Measurements from ENCODE around the gene ALLC.
"Not testable (repeated sequence)": the region's sequence is repeated elsewhere in the genome, so short reads cannot be mapped to it uniquely, and the experiment has no call there.

ALLC gene

DNA sequence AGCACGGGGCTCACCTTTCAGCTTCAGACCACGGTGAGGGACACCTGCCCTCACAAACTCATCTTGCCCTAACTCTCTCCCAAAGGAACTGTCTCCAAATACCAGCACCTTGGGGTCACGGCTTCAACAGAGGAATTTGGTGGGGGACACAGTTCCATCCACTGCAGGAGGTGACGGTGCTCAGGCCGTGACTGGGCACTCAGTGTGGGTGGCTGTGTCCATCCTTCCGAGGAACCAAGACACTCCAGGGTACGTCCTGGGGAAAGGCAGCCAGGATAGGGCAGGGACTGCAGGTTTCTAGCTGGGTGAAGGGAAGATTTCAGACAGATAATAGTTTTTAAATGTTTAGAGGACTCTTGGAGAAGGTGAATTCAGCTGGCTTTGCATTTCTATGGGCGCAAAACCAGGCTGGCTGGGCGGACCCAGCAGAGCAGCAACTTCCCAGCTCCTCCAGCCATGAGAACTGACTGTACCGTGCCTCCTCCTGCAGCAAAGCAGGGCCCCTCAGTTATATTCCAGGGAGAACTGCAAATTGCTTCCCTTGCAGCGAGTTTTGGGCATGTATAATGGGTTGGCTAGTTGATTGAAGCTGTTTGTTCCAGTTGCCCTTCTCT is 23.9 kb upstream of the ALLC start:
- Histone ChIP-seq H3K27ac (no peak overlapping the region), H3K4me3 (IDR thresholded peaks at IDR 0.05; ENCODE audit: insufficient read depth, low read depth, low read length) (no peak overlapping the region), H3K27me3 (ENCODE audit: insufficient read depth, low read depth) (no peaks in the 10 kb centered on the region), H4K20me1 (ENCODE audit: insufficient read depth) (no peaks in the 10 kb centered on the region), H3K4me2 (no peak overlapping the region), H3K4me1 (ENCODE audit: low read depth, poor library complexity, severe bottlenecking) (no peaks in the 10 kb centered on the region), H3K79me2 (ENCODE audit: insufficient read depth, low read depth) (no peaks in the 10 kb centered on the region), H2AFZ (ENCODE audit: low read depth) (no peak overlapping the region), H3K36me3 (ENCODE audit: insufficient read depth) (no peaks in the 10 kb centered on the region), H3K9ac (no peak overlapping the region)
- TF ChIP-seq CTCF (conservative IDR thresholded peaks at IDR 0.05; ENCODE audit: low read depth, low read length): no peak

DNA sequence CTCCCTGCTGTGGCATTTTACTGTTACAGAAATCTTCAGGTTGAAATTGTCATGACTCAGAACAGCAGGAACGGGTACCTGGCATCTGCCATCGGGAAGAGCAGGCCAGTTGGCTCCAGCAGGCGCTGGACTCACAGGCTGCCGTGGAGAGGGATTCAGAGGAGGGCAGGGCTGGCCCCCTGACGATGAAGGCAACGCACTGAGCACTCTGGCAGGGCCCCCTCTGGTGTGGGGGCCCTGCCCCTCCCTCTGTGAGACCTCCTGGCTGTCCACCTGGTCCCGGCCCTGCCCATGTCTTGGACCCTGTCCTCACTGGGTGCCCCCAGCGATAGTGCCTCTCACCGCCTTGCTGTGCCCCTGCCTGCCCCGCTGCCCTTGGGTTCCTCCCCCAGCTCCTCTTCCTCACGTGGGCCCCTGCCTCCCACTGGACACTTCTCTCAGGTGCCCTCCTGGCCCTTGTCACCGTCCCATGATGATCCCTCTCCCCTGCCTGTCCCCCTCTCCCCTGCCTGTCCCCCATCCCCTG is 23.3 kb upstream of the ALLC start:
- Histone ChIP-seq H3K4me2 (no peak overlapping the region), H3K79me2 (ENCODE audit: insufficient read depth, low read depth) (no peaks in the 10 kb centered on the region), H3K27me3 (ENCODE audit: insufficient read depth, low read depth) (no peaks in the 10 kb centered on the region), H2AFZ (ENCODE audit: low read depth) (no peak overlapping the region), H3K27ac (no peak overlapping the region), H3K36me3 (ENCODE audit: insufficient read depth) (no peaks in the 10 kb centered on the region), H3K9ac (no peak overlapping the region), H3K4me1 (ENCODE audit: low read depth, poor library complexity, severe bottlenecking) (no peaks in the 10 kb centered on the region), H3K4me3 (IDR thresholded peaks at IDR 0.05; ENCODE audit: insufficient read depth, low read depth, low read length) (no peak overlapping the region), H4K20me1 (ENCODE audit: insufficient read depth) (no peaks in the 10 kb centered on the region)
- no peak for TF ChIP-seq CTCF (conservative IDR thresholded peaks at IDR 0.05; ENCODE audit: low read depth, low read length)

- Histone ChIP-seq H3K4me3 (IDR thresholded peaks at IDR 0.05; ENCODE audit: insufficient read depth, low read depth, low read length) (no peak overlapping the region), H3K79me2 (ENCODE audit: insufficient read depth, low read depth) (no peaks in the 10 kb centered on the region), H4K20me1 (ENCODE audit: insufficient read depth) (no peaks in the 10 kb centered on the region), H3K27ac (no peak overlapping the region), H3K4me1 (ENCODE audit: low read depth, poor library complexity, severe bottlenecking) (no peaks in the 10 kb centered on the region), H3K27me3 (ENCODE audit: insufficient read depth, low read depth) (no peaks in the 10 kb centered on the region), H2AFZ (ENCODE audit: low read depth) (no peak overlapping the region), H3K36me3 (ENCODE audit: insufficient read depth) (no peaks in the 10 kb centered on the region), H3K9ac (no peak overlapping the region), H3K4me2 (no peak overlapping the region)
- TF ChIP-seq CTCF (conservative IDR thresholded peaks at IDR 0.05; ENCODE audit: low read depth, low read length): no peak
These were observed 22.6 kb upstream of the ALLC start for GRCh38 chr2:3635171-3635974.

GRCh38 chr2:3635975-3636327 is 22.0 kb upstream of the ALLC start:
- H3K36me3 ChIP-seq (ENCODE audit: insufficient read depth); H2AFZ ChIP-seq (ENCODE audit: low read depth); H3K27me3 ChIP-seq (ENCODE audit: insufficient read depth, low read depth); H4K20me1 ChIP-seq (ENCODE audit: insufficient read depth); H3K4me1 ChIP-seq (ENCODE audit: low read depth, poor library complexity, severe bottlenecking); H3K27ac ChIP-seq; H3K9ac ChIP-seq; H3K4me3 ChIP-seq (IDR thresholded peaks at IDR 0.05; ENCODE audit: insufficient read depth, low read depth, low read length); H3K79me2 ChIP-seq (ENCODE audit: insufficient read depth, low read depth); H3K4me2 ChIP-seq: not testable (repeated sequence)

Data from KMS-11 (cell line).